Endodermal cell (in vitro differentiated cells): ENCODE data around the gene DENND1A. TPM values are rescaled to one million over a fixed set of nuclear protein-coding genes. Genes with fewer than 3 reads are reported as not detected.

Experiments
- DNase-seq: peaks from one replicate; pipeline ENCODE4 v3.0.0-alpha.2; 2017
- H3K27ac ChIP-seq: 2 replicates; pipeline ENCODE4 v1.5.1; 2013; ENCODE audit warnings: mild to moderate bottlenecking, low read depth, low read length, moderate library complexity
- H3K27me3 ChIP-seq: 2 replicates; pipeline ENCODE4 v1.6.1; 2013; ENCODE audit warnings: mild to moderate bottlenecking, low read length, moderate library complexity; ENCODE audit not compliant: insufficient read depth, control insufficient read depth, poor library complexity, severe bottlenecking
- H3K36me3 ChIP-seq: 2 replicates; pipeline ENCODE4 v1.7.0; 2013; ENCODE audit warnings: mild to moderate bottlenecking, low read length, moderate library complexity; ENCODE audit not compliant: control insufficient read depth, insufficient read depth
- H3K4me1 ChIP-seq: one replicate; pipeline ENCODE4 v1.7.0; 2013; ENCODE audit warnings: low read length; ENCODE audit not compliant: control insufficient read depth, insufficient read depth
- H3K4me3 ChIP-seq: 2 replicates; pipeline ENCODE4 v1.5.1; 2013; ENCODE audit warnings: mild to moderate bottlenecking, low read length, moderate library complexity
- H3K9ac ChIP-seq: 2 replicates; pipeline ENCODE4 v1.6.1; 2013; ENCODE audit warnings: mild to moderate bottlenecking, low read length, moderate library complexity; ENCODE audit not compliant: poor library complexity, severe bottlenecking; ENCODE audit errors: extremely low read depth
- H3K9me3 ChIP-seq: 2 replicates; pipeline ENCODE4 v1.6.1; 2013; ENCODE audit warnings: mild to moderate bottlenecking, low read length, moderate library complexity; ENCODE audit not compliant: control insufficient read depth
- H3K27ac Mint-ChIP-seq: 2 replicates; pipeline ENCODE4 v1.8.0; 2020; ENCODE audit warnings: mixed read lengths
- H3K27me3 Mint-ChIP-seq: 2 replicates; pipeline ENCODE4 v1.8.0; 2021; ENCODE audit warnings: mild to moderate bottlenecking, mixed read lengths; ENCODE audit not compliant: insufficient read depth
- H3K36me3 Mint-ChIP-seq: 2 replicates; pipeline ENCODE4 v1.8.0; 2020; ENCODE audit warnings: low read depth, mixed read lengths
- H3K4me1 Mint-ChIP-seq: 2 replicates; pipeline ENCODE4 v1.8.0; 2020; ENCODE audit warnings: mixed read lengths
- H3K4me3 Mint-ChIP-seq: 2 replicates; pipeline ENCODE4 v1.8.0; 2020; ENCODE audit warnings: mild to moderate bottlenecking, moderate library complexity, mixed read lengths
- H3K9me3 Mint-ChIP-seq: 2 replicates; pipeline ENCODE4 v1.8.0; 2020; ENCODE audit warnings: mild to moderate bottlenecking, mixed read lengths
- CTCF ChIP-seq: fragments of 200-600 bp; sonication (generic); conservative IDR thresholded peaks from 2 replicates; pipeline ENCODE4 v1.5.0; 2021; ENCODE audit warnings: antibody characterized with exemption, mild to moderate bottlenecking
- WGBS, 2 experiments: methylation state at CpG; one replicate each; pipeline versions ENCODE4 v1.1.5 to v1.1.7; 2013; ENCODE audit warnings: missing lambda C conversion rate in 2 of 2, mixed read lengths in 1 of 2; ENCODE audit not compliant: insufficient coverage in 1 of 2, insufficient read length in 1 of 2; 5-methylcytosine and 5-hydroxymethylcytosine counted together
- total RNA-seq, 2 donors: library from RNA; stranded (reverse); fragmentation: NEBNext Ultra II Directional in 1 of 2; extraction: Animal tissue kit (Norgen Biotek cat#: 25700) in 1 of 2; gene quantifications; 2 replicates in 1 of 2; 3 replicates in 1 of 2; pipeline ENCODE4 v1.2.1, GENCODE V29; 2021

Gene DENND1A
- total RNA-seq, 2 donors from 2014 or later, result 29.5 to 38.4 TPM

- H3K4me3 ChIP-seq, result no peak overlapping the region
- H3K4me3 Mint-ChIP-seq, result no peak overlapping the region
- H3K27me3 Mint-ChIP-seq, result peaks cover 3% of the 10 kb centered on the region
- no peak for DNase-seq
- H3K4me1 ChIP-seq, result peaks cover 11% of the 10 kb centered on the region
- H3K36me3 Mint-ChIP-seq, result no peaks in the 10 kb centered on the region
- no peaks in the 10 kb centered on the region for H3K9me3 Mint-ChIP-seq
- H3K9me3 ChIP-seq, result no peaks in the 10 kb centered on the region
- WGBS, 2 experiments, result 94 to 95% methylated on average over 9 to 10 of the region's 10 CpGs
- H3K4me1 Mint-ChIP-seq, result peaks cover 18% of the 10 kb centered on the region
- no peak for TF ChIP-seq CTCF
- no peak overlapping the region for H3K27ac ChIP-seq
- no peaks in the 10 kb centered on the region for H3K36me3 ChIP-seq
- no peak overlapping the region for H3K27ac Mint-ChIP-seq
- no peak overlapping the region for H3K9ac ChIP-seq
- H3K27me3 ChIP-seq, result no peaks in the 10 kb centered on the region
These were observed 518.7 kb downstream of the DENND1A start for GRCh38 chr9:123411191-123411590.

GRCh38 chr9:123410281-123410910 lies 519.5 kb downstream of the DENND1A start:
- Histone ChIP-seq H3K4me3 (no peak overlapping the region), H3K4me1 (peaks cover 11% of the 10 kb centered on the region), H3K27me3 (no peaks in the 10 kb centered on the region), H3K9me3 (no peaks in the 10 kb centered on the region), H3K36me3 (no peaks in the 10 kb centered on the region), H3K9ac (no peak overlapping the region), H3K27ac (no peak overlapping the region)
- no peak for TF ChIP-seq CTCF
- no peak overlapping the region for H3K27ac Mint-ChIP-seq
- WGBS, 2 experiments, result 88 to 100% methylated on average over 2 to 11 of the region's 12 CpGs
- peaks cover 18% of the 10 kb centered on the region for H3K4me1 Mint-ChIP-seq
- DNase-seq, result no peak
- no peaks in the 10 kb centered on the region for H3K36me3 Mint-ChIP-seq
- no peak overlapping the region for H3K4me3 Mint-ChIP-seq
- no peaks in the 10 kb centered on the region for H3K9me3 Mint-ChIP-seq
- H3K27me3 Mint-ChIP-seq, result peaks cover 3% of the 10 kb centered on the region

- Mint-ChIP-seq H3K4me1 (peaks cover 13% of the 10 kb centered on the region), H3K4me3 (no peak overlapping the region), H3K27me3 (no peaks in the 10 kb centered on the region), H3K27ac (no peak overlapping the region), H3K36me3 (no peaks in the 10 kb centered on the region), H3K9me3 (no peaks in the 10 kb centered on the region)
- H3K9ac ChIP-seq, result no peak overlapping the region
- H3K4me3 ChIP-seq, result no peak overlapping the region
- no peak for DNase-seq
- no peak for TF ChIP-seq CTCF
- H3K36me3 ChIP-seq, result no peaks in the 10 kb centered on the region
- no peaks in the 10 kb centered on the region for H3K27me3 ChIP-seq
- no peaks in the 10 kb centered on the region for H3K9me3 ChIP-seq
- peaks cover 11% of the 10 kb centered on the region for H3K4me1 ChIP-seq
- 85 to 90% methylated on average over 7 to 10 of the region's 10 CpGs for WGBS, 2 experiments
- H3K27ac ChIP-seq, result no peak overlapping the region
These were observed 521.3 kb downstream of the DENND1A start for GRCh38 chr9:123408313-123409262.
